GM23248 (cell line): ENCODE measurements around the gene TMEM95.

Source experiments
- EZH2 ChIP-seq: fragments of 200-600 bp; sonication (generic); IDR thresholded peaks from 2 replicates; pipeline ENCODE4 v1.6.1; 2018; ENCODE audit warnings: antibody characterized with exemption, mild to moderate bottlenecking; ENCODE audit not compliant: insufficient read depth, poor library complexity, severe bottlenecking
- EZH2phosphoT487 ChIP-seq: fragments of 200-600 bp; sonication (generic); IDR thresholded peaks from 2 replicates; pipeline ENCODE4 v1.6.1; 2018; ENCODE audit warnings: antibody characterized with exemption, moderate library complexity, mild to moderate bottlenecking, low read depth; ENCODE audit not compliant: insufficient read depth

DNA sequence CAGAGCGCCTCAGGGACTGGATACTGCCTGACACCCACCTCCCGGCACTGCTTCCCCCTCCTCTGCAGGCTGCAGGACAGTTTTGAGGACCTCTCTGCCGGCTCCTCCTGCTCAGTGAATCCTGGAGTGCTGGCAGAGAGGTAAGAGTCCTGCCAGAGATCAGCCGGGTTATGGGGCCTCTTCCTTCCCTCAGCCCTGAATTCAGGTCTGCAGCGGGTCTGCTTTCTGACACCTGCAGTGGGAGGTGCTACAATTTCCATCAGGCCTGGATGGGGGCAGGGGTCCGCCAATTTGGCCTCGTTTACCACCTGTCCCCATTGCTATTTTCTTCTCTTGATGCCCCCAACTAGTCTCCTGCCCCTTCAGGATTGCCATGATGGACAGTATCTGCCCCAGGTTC lies 22.8 kb upstream of the TMEM95 start:
- no peak for TF ChIP-seq EZH2
- no peak for TF ChIP-seq EZH2phosphoT487
